H1 (cell line): ENCODE data around the gene SLC25A21. TPM values are rescaled to one million over a fixed set of nuclear protein-coding genes. Genes with fewer than 3 reads are reported as not detected.

Experiments used
- CTCF ChIA-PET: fragments of 300-600 bp; sonication (Branson Sonifier 250); formaldehyde crosslinking; loops from one replicate; lab custom pipeline; 2021; ENCODE audit not compliant: partially characterized antibody; lab: Charles Lee
- POLR2A ChIA-PET: fragments of 300-600 bp; sonication (Branson Sonifier 250); formaldehyde crosslinking; loops from one replicate; lab custom pipeline; 2021; ENCODE audit warnings: inconsistent platforms; ENCODE audit not compliant: partially characterized antibody; lab: Charles Lee
- DNase-seq, 2 experiments: peaks; one replicate each; pipeline versions ENCODE4 v3.0.0 to v3.0.0-alpha.2; 2010 to 2022; ENCODE audit warnings: low spot score in 2 of 2, low read depth in 1 of 2, mixed read lengths in 1 of 2
- FAIRE-seq: peaks from 2 replicates; lab custom pipeline; 2011; peaks lifted over from hg19 to GRCh38; lab: Jason Lieb, UNC
- H2AFZ ChIP-seq: 2 replicates; pipeline ENCODE4 v1.8.1; 2012; ENCODE audit warnings: low read length, inconsistent platforms
- H2AK5ac ChIP-seq: 2 replicates; pipeline ENCODE4 v1.6.1; 2013; ENCODE audit warnings: low read depth, low read length
- H2BK120ac ChIP-seq: replicated peaks from 2 replicates; pipeline ENCODE3; 2013; ENCODE audit warnings: low read depth, low read length, inconsistent platforms
- H2BK12ac ChIP-seq: 2 replicates; pipeline ENCODE4 v1.6.1; 2013; ENCODE audit warnings: low read depth, low read length
- H2BK15ac ChIP-seq: 2 replicates; pipeline ENCODE4 v1.6.1; 2013; ENCODE audit warnings: low read length
- H2BK20ac ChIP-seq: 2 replicates; pipeline ENCODE4 v1.6.1; 2013; ENCODE audit warnings: low read length
- H2BK5ac ChIP-seq: 2 replicates; pipeline ENCODE4 v1.6.1; 2013; ENCODE audit warnings: low read depth, low read length
- H3K14ac ChIP-seq: 2 replicates; pipeline ENCODE4 v1.6.1; 2013; ENCODE audit warnings: inconsistent platforms; ENCODE audit not compliant: insufficient read length
- H3K18ac ChIP-seq: 2 replicates; pipeline ENCODE4 v1.6.1; 2013; ENCODE audit warnings: low read length; ENCODE audit errors: extremely low read depth
- H3K23ac ChIP-seq: 2 replicates; pipeline ENCODE4 v1.6.1; 2013; ENCODE audit warnings: inconsistent platforms; ENCODE audit not compliant: insufficient read length
- H3K23me2 ChIP-seq: 2 replicates; pipeline ENCODE4 v1.6.1; 2013; ENCODE audit warnings: low read depth, low read length
- H3K27ac ChIP-seq: 2 replicates; pipeline ENCODE4 v1.6.1; 2011; ENCODE audit warnings: low read depth, low read length, inconsistent platforms
- H3K27me3 ChIP-seq, 4 experiments: replicated peaks in 1 of 4; 1 replicate in 1 of 4; 2 replicates in 3 of 4; pipeline versions ENCODE4 v1.6.1 to v1.8.1; 2011 to 2013; ENCODE audit warnings: low read length in 3 of 4, mild to moderate bottlenecking in 3 of 4, inconsistent platforms in 2 of 4, mixed read lengths in 2 of 4, moderate library complexity in 1 of 4; ENCODE audit not compliant: control insufficient read depth in 3 of 4, insufficient read depth in 3 of 4; ENCODE audit errors: extremely low read depth in 1 of 4
- H3K36me3 ChIP-seq, 4 experiments: 2 replicates each; pipeline versions ENCODE4 v1.6.1 to v1.8.1; 2011 to 2013; ENCODE audit warnings: mild to moderate bottlenecking in 4 of 4, low read length in 3 of 4, moderate library complexity in 2 of 4, control low read depth in 1 of 4, inconsistent platforms in 1 of 4; ENCODE audit not compliant: insufficient read depth in 4 of 4, control insufficient read depth in 2 of 4
- H3K4ac ChIP-seq: replicated peaks from 2 replicates; pipeline ENCODE3; 2013; ENCODE audit warnings: low read length, low read depth, mixed read lengths, inconsistent platforms; ENCODE audit not compliant: insufficient read length
- H3K4me1 ChIP-seq, 4 experiments: replicated peaks in 1 of 4; 1 replicate in 1 of 4; 2 replicates in 3 of 4; pipeline versions ENCODE4 v1.6.1 to v1.8.1; 2011 to 2013; ENCODE audit warnings: low read length in 3 of 4, inconsistent platforms in 2 of 4, mixed read lengths in 1 of 4; ENCODE audit not compliant: insufficient read depth in 4 of 4, control insufficient read depth in 3 of 4
- H3K4me2 ChIP-seq, 2 experiments: 2 replicates each; pipeline versions ENCODE4 v1.6.1 to v1.8.1; 2011 to 2013; ENCODE audit warnings: low read depth in 2 of 2, low read length in 2 of 2, control low read depth in 1 of 2, inconsistent platforms in 1 of 2, mild to moderate bottlenecking in 1 of 2; ENCODE audit not compliant: insufficient read depth in 1 of 2
- H3K4me3 ChIP-seq, 4 experiments: fragments of 200-600, 300-600 bp in 1 of 4; sonication (generic), shearing (Covaris generic), sonication (Bioruptor Twin) in 1 of 4; 2 replicates each; pipeline versions ENCODE4 v1.5.1 to v1.8.1; 2011 to 2016; ENCODE audit warnings: low read length in 4 of 4, low read depth in 3 of 4, control low read depth in 2 of 4, inconsistent platforms in 2 of 4, mild to moderate bottlenecking in 2 of 4, mixed read lengths in 1 of 4, moderate library complexity in 1 of 4; ENCODE audit not compliant: insufficient read depth in 2 of 4; ENCODE audit errors: extremely low read depth in 1 of 4
- H3K56ac ChIP-seq: replicated peaks from 2 replicates; pipeline ENCODE3; 2013; ENCODE audit warnings: low read depth, mild to moderate bottlenecking, mixed read lengths, low read length, inconsistent platforms; ENCODE audit not compliant: insufficient read length
- H3K79me1 ChIP-seq: 2 replicates; pipeline ENCODE4 v1.6.1; 2013; ENCODE audit warnings: low read depth, low read length, control low read depth
- H3K79me2 ChIP-seq, 2 experiments: 2 replicates each; pipeline versions ENCODE4 v1.6.1 to v1.8.1; 2012 to 2013; ENCODE audit warnings: low read length in 2 of 2, mild to moderate bottlenecking in 2 of 2, inconsistent platforms in 1 of 2; ENCODE audit not compliant: insufficient read depth in 2 of 2, control insufficient read depth in 1 of 2
- H3K9ac ChIP-seq, 4 experiments: replicated peaks in 1 of 4; 1 replicate in 1 of 4; 2 replicates in 3 of 4; pipeline versions ENCODE4 v1.6.1 to v1.8.1; 2011 to 2013; ENCODE audit warnings: low read depth in 3 of 4, low read length in 3 of 4, control low read depth in 2 of 4, mild to moderate bottlenecking in 2 of 4, moderate library complexity in 2 of 4, inconsistent platforms in 1 of 4; ENCODE audit errors: extremely low read depth in 1 of 4
- H3K9me3 ChIP-seq, 2 experiments: 2 replicates each; pipeline versions ENCODE4 v1.6.1 to v1.8.1; 2012 to 2013; ENCODE audit warnings: mild to moderate bottlenecking in 2 of 2, moderate library complexity in 2 of 2, control low read depth in 1 of 2, inconsistent platforms in 1 of 2, low read depth in 1 of 2, low read length in 1 of 2, mixed read lengths in 1 of 2; ENCODE audit not compliant: insufficient read depth in 2 of 2
- H4K20me1 ChIP-seq, 2 experiments: replicated peaks in 1 of 2; 2 replicates each; pipeline versions ENCODE3 to v1.8.1; 2011 to 2013; ENCODE audit warnings: inconsistent platforms in 2 of 2, low read length in 2 of 2, mild to moderate bottlenecking in 1 of 2; ENCODE audit not compliant: insufficient read depth in 2 of 2, control insufficient read depth in 1 of 2
- H4K5ac ChIP-seq: 2 replicates; pipeline ENCODE4 v1.6.1; 2013; ENCODE audit warnings: low read length, low read depth, mixed read lengths, inconsistent platforms; ENCODE audit not compliant: insufficient read length
- H4K8ac ChIP-seq: 2 replicates; pipeline ENCODE4 v1.8.0; 2013; ENCODE audit warnings: mild to moderate bottlenecking, moderate library complexity, low read length, inconsistent platforms; ENCODE audit not compliant: insufficient read depth; ENCODE audit errors: extremely low read depth
- H4K91ac ChIP-seq: replicated peaks from 2 replicates; pipeline ENCODE3; 2013; ENCODE audit warnings: low read length, mixed read lengths, inconsistent platforms; ENCODE audit not compliant: insufficient read length
- BRCA1 ChIP-seq: IDR thresholded peaks from 2 replicates; pipeline ENCODE4 v1.6.1; 2012; ENCODE audit warnings: low read depth, low read length, improper control_type of control experiment
- CEBPB ChIP-seq: IDR thresholded peaks from 2 replicates; pipeline ENCODE4 v1.6.1; 2012; ENCODE audit warnings: low read depth, low read length
- CREB1 ChIP-seq: IDR thresholded peaks from 2 replicates; pipeline ENCODE4 v1.6.1; 2012; ENCODE audit warnings: inconsistent platforms
- CTBP2 ChIP-seq: IDR thresholded peaks from 2 replicates; pipeline ENCODE4 v1.7.0; 2011; ENCODE audit warnings: borderline replicate concordance, mild to moderate bottlenecking, moderate library complexity, mixed read lengths, low read length; ENCODE audit not compliant: insufficient read depth, insufficient read length
- GABPA ChIP-seq: IDR thresholded peaks from 2 replicates; pipeline ENCODE4 v1.6.1; 2011; ENCODE audit warnings: mild to moderate bottlenecking, low read length, moderate library complexity, borderline replicate concordance; ENCODE audit not compliant: insufficient read depth
- HDAC6 ChIP-seq: IDR thresholded peaks from one replicate; pipeline ENCODE4 v1.7.1; 2012; ENCODE audit warnings: low read depth, mild to moderate bottlenecking, inconsistent platforms, low read length, moderate library complexity
- KDM5A ChIP-seq: fragments of 200-600 bp; IDR thresholded peaks from 2 replicates; pipeline ENCODE4 v1.7.1; 2012; ENCODE audit warnings: mild to moderate bottlenecking, low read length, inconsistent platforms, mixed read lengths
- POLR2A ChIP-seq, 2 experiments: IDR thresholded peaks; 1 replicate in 1 of 2; 2 replicates in 1 of 2; pipeline ENCODE4 v1.6.1; 2011; ENCODE audit warnings: low read depth in 2 of 2, low read length in 2 of 2, mild to moderate bottlenecking in 2 of 2; ENCODE audit errors: control extremely low read depth in 1 of 2
- POLR2AphosphoS5 ChIP-seq: IDR thresholded peaks from 2 replicates; pipeline ENCODE4 v1.6.1; 2011; ENCODE audit warnings: low read depth, low read length
- SP2 ChIP-seq: IDR thresholded peaks from 2 replicates; pipeline ENCODE4 v1.6.1; 2012; ENCODE audit warnings: mild to moderate bottlenecking, low read length, inconsistent platforms
- TAF1 ChIP-seq: IDR thresholded peaks from 2 replicates; pipeline ENCODE4 v1.6.1; 2011; ENCODE audit warnings: mild to moderate bottlenecking, low read depth, low read length
- USF2 ChIP-seq: IDR thresholded peaks from 2 replicates; pipeline ENCODE4 v1.6.1; 2011; ENCODE audit warnings: low read length, improper control_type of control experiment
- WGBS, 2 experiments: shearing (Covaris generic) in 1 of 2; methylation state at CpG; one replicate each; pipeline versions ENCODE4 v1.1.6 to v1.1.7; 2013 to 2015; ENCODE audit warnings: low lambda C conversion rate in 2 of 2, mixed read lengths in 2 of 2, inconsistent platforms in 1 of 2, low coverage in 1 of 2, missing lambda C conversion rate in 1 of 2; ENCODE audit not compliant: insufficient replicate concordance in 2 of 2, insufficient coverage in 1 of 2, insufficient read length in 1 of 2; ENCODE audit errors: extremely low coverage in 1 of 2, missing lambda C conversion rate in 1 of 2; 5-methylcytosine and 5-hydroxymethylcytosine counted together
- polyA plus RNA-seq, 7 experiments: library from polyadenylated mRNA; depleted of rRNA in 3 of 7; stranded (reverse) in 5 of 7; unstranded in 2 of 7; fragments of >200 nt in 5 of 7; fragments of 200-250 nt in 2 of 7; gene quantifications; 1 replicate in 5 of 7; 2 replicates in 1 of 7; 4 replicates in 1 of 7; pipeline versions ENCODE4 v1.2.1 to v1.2.3, GENCODE V29; 2011 to 2013; ENCODE audit warnings: missing spikeins in 2 of 7, mixed read lengths in 2 of 7
- total RNA-seq: library from RNA; stranded (reverse); fragmentation: NEBNext Ultra II Directional; extraction: Animal tissue kit (Norgen Biotek cat#: 25700); gene quantifications from 2 replicates; pipeline ENCODE4 v1.2.1, GENCODE V29; 2021
- TF ChIP-seq, protein P1 (sequence below): IDR thresholded peaks from 2 replicates; pipeline ENCODE4 v1.6.1; 2012; ENCODE audit warnings: low read length, inconsistent platforms

SLC25A21 gene
- total and polyA plus RNA-seq, 2 of the 8 experiments (the other 6 are each of a cell fraction or from before 2014, with no cell fraction given), result 6.9 to 15.7 TPM

GRCh38 chr14:37129047-37129446 is 43.4 kb downstream of the SLC25A21 start:
- no peak overlapping the region for H2BK120ac ChIP-seq
- POLR2A ChIA-PET, result no interaction called here
- no peak for TF ChIP-seq POLR2A (IDR thresholded peaks at IDR 0.05; ENCODE audit: control extremely low read depth in 1 of 2, low read depth in 2 of 2, low read length in 2 of 2)
- TF ChIP-seq USF2, result no peak
- no peak for TF ChIP-seq POLR2AphosphoS5
- TF ChIP-seq HDAC6, result no peak
- no peak for TF ChIP-seq CEBPB
- TF ChIP-seq BRCA1, result no peak
- no peak for TF ChIP-seq CTBP2
- no peak for TF ChIP-seq GABPA
- TF ChIP-seq CREB1, result no peak
- no peak for TF ChIP-seq TAF1
- TF ChIP-seq KDM5A, result no peak
- no peak for TF ChIP-seq SP2
- TF ChIP-seq, protein P1, sequence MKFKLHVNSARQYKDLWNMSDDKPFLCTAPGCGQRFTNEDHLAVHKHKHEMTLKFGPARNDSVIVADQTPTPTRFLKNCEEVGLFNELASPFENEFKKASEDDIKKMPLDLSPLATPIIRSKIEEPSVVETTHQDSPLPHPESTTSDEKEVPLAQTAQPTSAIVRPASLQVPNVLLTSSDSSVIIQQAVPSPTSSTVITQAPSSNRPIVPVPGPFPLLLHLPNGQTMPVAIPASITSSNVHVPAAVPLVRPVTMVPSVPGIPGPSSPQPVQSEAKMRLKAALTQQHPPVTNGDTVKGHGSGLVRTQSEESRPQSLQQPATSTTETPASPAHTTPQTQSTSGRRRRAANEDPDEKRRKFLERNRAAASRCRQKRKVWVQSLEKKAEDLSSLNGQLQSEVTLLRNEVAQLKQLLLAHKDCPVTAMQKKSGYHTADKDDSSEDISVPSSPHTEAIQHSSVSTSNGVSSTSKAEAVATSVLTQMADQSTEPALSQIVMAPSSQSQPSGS, result no peak

More at GRCh38 chr14:37129047-37129446, 43.4 kb downstream of the SLC25A21 start:
- CTCF ChIA-PET, result interaction anchor here (0.5 to 3.1 kb wide), 4 partner anchors 11 to 499 kb away, joined by 3 to 11 read pairs (median 6); no protein-coding TSS in a partner anchor
- Histone ChIP-seq H2BK5ac (no peak overlapping the region), H3K4ac (no peak overlapping the region), H2BK15ac (no peak overlapping the region), H3K9ac (no peak overlapping the region), H3K36me3 (no peaks in the 10 kb centered on the region), H4K5ac (no peak overlapping the region), H4K8ac (no peak overlapping the region), H3K23ac (no peak overlapping the region), H3K23me2 (peaks cover 2% of the 10 kb centered on the region; the same call in 1 of the 2 replicates), H3K56ac (no peak overlapping the region), H3K4me3 (no peak overlapping the region), H4K20me1 (peaks cover 0 to 3% of the 10 kb centered on the region in 2 experiments), H3K4me1 (no peaks in the 10 kb centered on the region), H2AK5ac (no peak overlapping the region), H3K27me3 (no peaks in the 10 kb centered on the region), H2BK20ac (no peak overlapping the region), H2BK12ac (no peak overlapping the region), H3K9me3 (no peaks in the 10 kb centered on the region), H3K18ac (no peak overlapping the region), H4K91ac (no peak overlapping the region), H3K79me2 (no peaks in the 10 kb centered on the region), H3K4me2 (no peak overlapping the region), H2AFZ (no peak overlapping the region), H3K14ac (no peak overlapping the region), H3K79me1 (no peaks in the 10 kb centered on the region), H3K27ac (no peak overlapping the region)
- FAIRE-seq, result no peak
- 94% methylated on average over 7 of the region's 7 CpGs; no CpG with 5 or more reads in 1 of the 2 experiments for WGBS, 2 experiments
- DNase-seq, result no peak
